HG02678 (cell line): ENCODE data around the gene SCFD1.
A peak's percentile ranks its signal among the peaks of the same experiment; 100 is the strongest.
"Not testable (repeated sequence)": the region's sequence is repeated elsewhere in the genome, so short reads cannot be mapped to it uniquely, and the experiment has no call there.

ENCODE experiments used
- ATAC-seq: cut with Tn5 transposase; IDR thresholded peaks from one replicate; pipeline ENCODE4 v1.9.1; 2021; ENCODE audit warnings: mild to moderate bottlenecking, moderate library complexity; ENCODE audit not compliant: unreplicated experiment

The SCFD1 gene

GRCh38 chr14:30621940-30622830 is at the start of gene SCFD1:
TSS of gene SCFD1 (plus strand) at chr14:30622319. CDS start at chr14:30622339, 20 bp downstream.
- peak; percentile 93 for ATAC-seq

- ATAC-seq, result no peak
These were observed 49.3 kb upstream of the SCFD1 start for GRCh38 chr14:30572771-30573170.

GRCh38 chr14:30573226-30573814 is 48.8 kb upstream of the SCFD1 start:
- no peak for ATAC-seq

GRCh38 chr14:30573966-30574365 is 48.2 kb upstream of the SCFD1 start:
- no peak for ATAC-seq

GRCh38 chr14:30574777-30575176 is 47.3 kb upstream of the SCFD1 start:
- ATAC-seq, result not testable (repeated sequence)

- ATAC-seq, result not testable (repeated sequence)
These were observed 45.8 kb upstream of the SCFD1 start for GRCh38 chr14:30576333-30576732.

GRCh38 chr14:30580616-30581282 is 41.4 kb upstream of the SCFD1 start:
- ATAC-seq, result no peak

GRCh38 chr14:30581283-30581625 is 40.9 kb upstream of the SCFD1 start:
- no peak for ATAC-seq

- no peak for ATAC-seq
These were observed 39.7 kb upstream of the SCFD1 start for GRCh38 chr14:30582376-30582775.

GRCh38 chr14:30584058-30584630 is 38.0 kb upstream of the SCFD1 start:
- ATAC-seq, result no peak

- no peak for ATAC-seq
These were observed 36.9 kb upstream of the SCFD1 start for GRCh38 chr14:30585204-30585603.

- no peak for ATAC-seq
These were observed 35.0 kb upstream of the SCFD1 start for GRCh38 chr14:30587141-30587540.

GRCh38 chr14:30588873-30589272 is 33.2 kb upstream of the SCFD1 start:
- no peak for ATAC-seq

GRCh38 chr14:30596935-30597334 is 25.2 kb upstream of the SCFD1 start:
- no peak for ATAC-seq

- ATAC-seq, result no peak
These were observed 24.6 kb upstream of the SCFD1 start for GRCh38 chr14:30597504-30597903.

- no peak for ATAC-seq
These were observed 20.9 kb upstream of the SCFD1 start for GRCh38 chr14:30600922-30601918.

GRCh38 chr14:30603402-30603801 is 18.7 kb upstream of the SCFD1 start:
- no peak for ATAC-seq

GRCh38 chr14:30604696-30605095 is 17.4 kb upstream of the SCFD1 start:
- not testable (repeated sequence) for ATAC-seq

- no peak for ATAC-seq
These were observed 14.9 kb upstream of the SCFD1 start for GRCh38 chr14:30607156-30607780.

- no peak for ATAC-seq
These were observed 13.5 kb upstream of the SCFD1 start for GRCh38 chr14:30608533-30609006.
